Mesenteric fat pad (tissue), 1 donor: ENCODE data around the gene KANSL1. TPM values are rescaled to one million over a fixed set of nuclear protein-coding genes. Genes with fewer than 3 reads are reported as not detected.
"Not testable (repeated sequence)": the region's sequence is repeated elsewhere in the genome, so short reads cannot be mapped to it uniquely, and the experiment has no call there.

ENCODE experiments used
- DNase-seq: peaks from one replicate; pipeline ENCODE4 v3.0.0-alpha.2; 2020; ENCODE audit warnings: low spot score
- total RNA-seq: library from RNA; stranded (reverse); fragmentation: NEBNext Ultra II Directional; extraction: Animal tissue kit (Norgen Biotek cat#: 25700); gene quantifications from one replicate; pipeline ENCODE4 v1.2.1, GENCODE V29; 2021
- donor health status: DM: yes; HTN: yes; CAD: no.

Gene KANSL1
- total RNA-seq, 1 donor from 2014 or later, result 67.8 TPM

GRCh38 chr17:46192439-46193150 lies 634 bp downstream of the KANSL1 start:
- DNase-seq, result peak; percentile 93

GRCh38 chr17:46192189-46192438 lies 1.1 kb downstream of the KANSL1 start:
- DNase-seq, result no peak

GRCh38 chr17:46191322-46192188 lies 1.7 kb downstream of the KANSL1 start:
- no peak for DNase-seq

GRCh38 chr17:46190763-46191162 lies 2.5 kb downstream of the KANSL1 start:
- DNase-seq, result no peak

- DNase-seq, result peak; percentile 86
Observed at GRCh38 chr17:46186827-46187235, 6.4 kb downstream of the KANSL1 start.

- DNase-seq, result no peak
Observed at GRCh38 chr17:46184696-46185095, 8.5 kb downstream of the KANSL1 start.

GRCh38 chr17:46183383-46183782 lies 9.8 kb downstream of the KANSL1 start:
- DNase-seq, result not testable (repeated sequence)

GRCh38 chr17:46182961-46183360 lies 10.3 kb downstream of the KANSL1 start:
- no peak for DNase-seq

GRCh38 chr17:46181940-46182339 lies 11.3 kb downstream of the KANSL1 start:
- no peak for DNase-seq

GRCh38 chr17:46181316-46181715 lies 11.9 kb downstream of the KANSL1 start:
- DNase-seq, result not testable (repeated sequence)

- DNase-seq, result no peak
Observed at GRCh38 chr17:46180892-46181274, 12.3 kb downstream of the KANSL1 start.

GRCh38 chr17:46180185-46180891 lies 12.9 kb downstream of the KANSL1 start:
- not testable (repeated sequence) for DNase-seq

- DNase-seq, result no peak
Observed at GRCh38 chr17:46179375-46179999, 13.7 kb downstream of the KANSL1 start.

- no peak for DNase-seq
Observed at GRCh38 chr17:46178550-46179214, 14.5 kb downstream of the KANSL1 start.

GRCh38 chr17:46176975-46177374 lies 16.3 kb downstream of the KANSL1 start:
- DNase-seq, result no peak

GRCh38 chr17:46175891-46176290 lies 17.3 kb downstream of the KANSL1 start:
- no peak for DNase-seq

GRCh38 chr17:46173153-46173552 lies 20.1 kb downstream of the KANSL1 start:
- DNase-seq, result no peak

GRCh38 chr17:46171939-46172338 lies 21.3 kb downstream of the KANSL1 start:
- no peak for DNase-seq

GRCh38 chr17:46170639-46171429 lies 22.4 kb downstream of the KANSL1 start:
- no peak for DNase-seq

GRCh38 chr17:46169913-46170638 lies 23.2 kb downstream of the KANSL1 start:
- DNase-seq, result no peak
